Sigmoid colon (tissue), 7 donors: ENCODE results near the gene SUN2. TPM values are rescaled to one million over a fixed set of nuclear protein-coding genes. Genes with fewer than 3 reads are reported as not detected.
A peak's percentile ranks its signal among the peaks of the same experiment; 100 is the strongest.

ENCODE experiments used
- DNase-seq: peaks from one replicate; pipeline ENCODE4 v3.0.0-alpha.2; 2019
- H3K27ac ChIP-seq, 4 donors: fragments of 200-600 bp; sonication (generic); one replicate each; pipeline ENCODE4 v1.5.1; 2016 to 2019; ENCODE audit warnings: mild to moderate bottlenecking in 1 of 4
- H3K27me3 ChIP-seq, 3 donors: fragments of 200-600 bp; sonication (generic); one replicate each; pipeline ENCODE4 v1.5.1; 2019; ENCODE audit warnings: mild to moderate bottlenecking in 1 of 3
- H3K36me3 ChIP-seq, 4 donors: fragments of 200-600 bp; sonication (generic); one replicate each; pipeline ENCODE4 v1.5.1; 2016 to 2019
- H3K4me1 ChIP-seq, 4 donors: fragments of 200-600 bp; sonication (generic); one replicate each; pipeline ENCODE4 v1.5.1; 2017 to 2019
- H3K4me3 ChIP-seq, 4 donors: fragments of 200-600 bp; sonication (generic); one replicate each; pipeline ENCODE4 v1.5.1; 2017 to 2019; ENCODE audit warnings: mild to moderate bottlenecking in 2 of 4, moderate library complexity in 1 of 4
- H3K9me3 ChIP-seq, 4 donors: fragments of 200-600 bp in 3 of 4; sonication (generic) in 3 of 4; one replicate each; pipeline versions ENCODE4 v1.5.1 to v1.6.1; 2013 to 2019
- EP300 ChIP-seq, 4 donors: sonication (generic); formaldehyde crosslinking; IDR thresholded peaks; one replicate each; pipeline ENCODE4 v1.6.1; 2017; ENCODE audit warnings: antibody characterized with exemption in 4 of 4
- POLR2A ChIP-seq, 2 donors: fragments of 450-650 bp; IDR thresholded peaks; one replicate each; pipeline ENCODE4 v1.6.1; 2016; ENCODE audit warnings: antibody characterized with exemption in 2 of 2, mild to moderate bottlenecking in 2 of 2, moderate library complexity in 2 of 2
- POLR2AphosphoS5 ChIP-seq, 4 donors: sonication (generic); formaldehyde crosslinking; IDR thresholded peaks; one replicate each; pipeline ENCODE4 v1.6.1; 2017; ENCODE audit warnings: antibody characterized with exemption in 4 of 4
- WGBS, 2 donors: extraction: QIAGEN DNeasy Blood & Tissue Kit; methylation state at CpG; one replicate each; pipeline ENCODE4 v1.1.7; 2013; 5-methylcytosine and 5-hydroxymethylcytosine counted together
- intact Hi-C: fragments of 100-400 bp; cut with DNase I; formaldehyde crosslinking; loops from one replicate; pipeline ENCODE4 v1.15.1; 2023
- polyA plus RNA-seq, 3 donors: library from polyadenylated mRNA; stranded (reverse); fragments of 200-250 nt; gene quantifications; one replicate each; pipeline ENCODE4 v1.2.3, GENCODE V29; 2013
- total RNA-seq, 4 donors: library from RNA; depleted of rRNA; stranded (reverse); fragments of >200 nt; gene quantifications; one replicate each; pipeline ENCODE4 v1.1.0, GENCODE V29; 2016
- TF ChIP-seq, protein P1 (sequence below), 4 experiments: fragments of 450-650 bp in 3 of 4; fragments of 200-600 bp in 1 of 4; IDR thresholded peaks; one replicate each; pipeline ENCODE4 v1.5.1; 2016 to 2019; ENCODE audit warnings: antibody characterized with exemption in 4 of 4, mild to moderate bottlenecking in 3 of 4, moderate library complexity in 2 of 4
- donor health status: healthy with polysubstance abuse.
- donor health status: Bipolar disorder and iron deficiency.
- donor health status: healthy.

SUN2 gene
- total and polyA plus RNA-seq, 7 donors, result 9.2 to 319 (median 255) TPM

DNA sequence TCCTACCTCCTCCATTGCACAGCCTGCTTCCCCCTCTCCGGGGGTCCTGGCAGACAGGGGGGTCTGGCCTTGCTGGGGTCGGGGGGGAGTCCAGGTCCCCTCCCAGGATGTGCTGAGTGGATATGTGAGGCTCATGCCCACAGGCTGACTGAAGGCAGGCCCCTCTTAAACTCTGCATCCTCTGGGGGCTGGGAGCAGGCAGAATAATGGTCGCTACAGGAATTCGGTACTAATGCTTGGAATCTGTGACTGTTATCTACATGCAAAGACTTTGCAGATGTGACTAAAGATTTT lies 1.6 kb upstream of the SUN2 start:
- Histone ChIP-seq H3K36me3 (peaks cover 2 to 5% (median 5%) of the 10 kb centered on the region in 4 donors), H3K9me3 (no peaks in the 10 kb centered on the region), H3K4me3 (no peak overlapping the region), H3K4me1 (peaks cover 0 to 24% (median 17%) of the 10 kb centered on the region in 4 donors), H3K27ac (no peak overlapping the region), H3K27me3 (no peaks in the 10 kb centered on the region)
- intact Hi-C loops, result loop anchor here (5.0 kb wide), 2 partner anchors 35 to 85 kb away; partner anchors contain the start of genes DNAL4 and NPTXR
- no peak for DNase-seq
- WGBS, 2 donors, result 71 to 75% methylated on average over 4 of the region's 4 CpGs
- TF ChIP-seq EP300 (IDR thresholded peaks at IDR 0.05) (no peak), POLR2AphosphoS5 (IDR thresholded peaks at IDR 0.05) (no peak), POLR2A (IDR thresholded peaks at IDR 0.05) (no peak)
- TF ChIP-seq, protein P1, sequence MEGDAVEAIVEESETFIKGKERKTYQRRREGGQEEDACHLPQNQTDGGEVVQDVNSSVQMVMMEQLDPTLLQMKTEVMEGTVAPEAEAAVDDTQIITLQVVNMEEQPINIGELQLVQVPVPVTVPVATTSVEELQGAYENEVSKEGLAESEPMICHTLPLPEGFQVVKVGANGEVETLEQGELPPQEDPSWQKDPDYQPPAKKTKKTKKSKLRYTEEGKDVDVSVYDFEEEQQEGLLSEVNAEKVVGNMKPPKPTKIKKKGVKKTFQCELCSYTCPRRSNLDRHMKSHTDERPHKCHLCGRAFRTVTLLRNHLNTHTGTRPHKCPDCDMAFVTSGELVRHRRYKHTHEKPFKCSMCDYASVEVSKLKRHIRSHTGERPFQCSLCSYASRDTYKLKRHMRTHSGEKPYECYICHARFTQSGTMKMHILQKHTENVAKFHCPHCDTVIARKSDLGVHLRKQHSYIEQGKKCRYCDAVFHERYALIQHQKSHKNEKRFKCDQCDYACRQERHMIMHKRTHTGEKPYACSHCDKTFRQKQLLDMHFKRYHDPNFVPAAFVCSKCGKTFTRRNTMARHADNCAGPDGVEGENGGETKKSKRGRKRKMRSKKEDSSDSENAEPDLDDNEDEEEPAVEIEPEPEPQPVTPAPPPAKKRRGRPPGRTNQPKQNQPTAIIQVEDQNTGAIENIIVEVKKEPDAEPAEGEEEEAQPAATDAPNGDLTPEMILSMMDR (IDR thresholded peaks at IDR 0.05), result no peak

DNA sequence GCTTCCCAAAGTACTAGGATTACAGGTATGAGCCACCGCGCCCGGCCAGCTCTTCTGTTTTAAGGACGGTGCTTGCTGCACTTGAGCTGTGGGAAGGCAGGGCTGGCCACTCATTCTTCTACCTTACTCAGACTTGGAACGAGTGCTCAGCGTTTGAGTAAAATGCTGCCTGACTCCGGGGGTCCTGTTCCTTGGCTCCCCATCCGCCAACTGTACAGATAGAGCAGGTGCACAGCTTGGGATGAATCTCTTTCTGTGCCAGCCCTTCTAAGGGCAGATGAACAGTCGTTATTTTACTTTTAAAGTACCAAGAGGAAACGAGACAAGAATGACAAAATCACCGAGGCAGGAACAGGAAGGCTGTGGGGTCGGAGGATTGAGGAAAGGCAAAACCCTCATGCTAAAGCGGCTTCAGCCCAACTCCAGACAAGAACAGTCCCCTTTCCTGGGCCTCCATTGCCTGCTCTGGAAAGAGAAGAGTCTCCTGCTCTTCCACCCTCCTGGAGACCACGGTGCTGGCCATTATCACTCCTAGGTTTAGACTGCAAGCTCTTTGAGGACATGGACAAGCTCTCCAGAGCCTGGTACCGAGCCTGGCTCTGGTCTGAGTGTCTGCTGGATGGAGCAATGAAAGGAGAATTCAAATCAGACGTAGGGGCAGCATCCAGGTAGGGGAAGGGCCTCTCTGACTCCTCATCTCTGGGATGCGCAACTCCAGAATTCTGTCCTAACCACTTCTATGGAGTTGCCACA lies 1.1 kb upstream of the SUN2 start:
- Histone ChIP-seq H3K4me3 (peak overlapping the region in 2 of 4 donors; percentile 84 to 87), H3K4me1 (peaks cover 0 to 24% (median 17%) of the 10 kb centered on the region in 4 donors), H3K9me3 (no peaks in the 10 kb centered on the region), H3K27ac (peak overlapping the region; percentile 97 to 98 (median 98)), H3K27me3 (no peaks in the 10 kb centered on the region), H3K36me3 (peaks cover 7 to 10% (median 10%) of the 10 kb centered on the region in 4 donors)
- TF ChIP-seq POLR2A (IDR thresholded peaks at IDR 0.05) (no peak), EP300 (IDR thresholded peaks at IDR 0.05) (no peak), POLR2AphosphoS5 (IDR thresholded peaks at IDR 0.05) (no peak)
- TF ChIP-seq, protein P1 (IDR thresholded peaks at IDR 0.05), result no peak
- DNase-seq, result no peak
- WGBS, 2 donors, result 39 to 50% methylated on average over 17 of the region's 17 CpGs
- intact Hi-C loops, result loop anchor here (5.0 kb wide), 2 partner anchors 35 to 85 kb away; partner anchors contain the start of genes DNAL4 and NPTXR

DNA sequence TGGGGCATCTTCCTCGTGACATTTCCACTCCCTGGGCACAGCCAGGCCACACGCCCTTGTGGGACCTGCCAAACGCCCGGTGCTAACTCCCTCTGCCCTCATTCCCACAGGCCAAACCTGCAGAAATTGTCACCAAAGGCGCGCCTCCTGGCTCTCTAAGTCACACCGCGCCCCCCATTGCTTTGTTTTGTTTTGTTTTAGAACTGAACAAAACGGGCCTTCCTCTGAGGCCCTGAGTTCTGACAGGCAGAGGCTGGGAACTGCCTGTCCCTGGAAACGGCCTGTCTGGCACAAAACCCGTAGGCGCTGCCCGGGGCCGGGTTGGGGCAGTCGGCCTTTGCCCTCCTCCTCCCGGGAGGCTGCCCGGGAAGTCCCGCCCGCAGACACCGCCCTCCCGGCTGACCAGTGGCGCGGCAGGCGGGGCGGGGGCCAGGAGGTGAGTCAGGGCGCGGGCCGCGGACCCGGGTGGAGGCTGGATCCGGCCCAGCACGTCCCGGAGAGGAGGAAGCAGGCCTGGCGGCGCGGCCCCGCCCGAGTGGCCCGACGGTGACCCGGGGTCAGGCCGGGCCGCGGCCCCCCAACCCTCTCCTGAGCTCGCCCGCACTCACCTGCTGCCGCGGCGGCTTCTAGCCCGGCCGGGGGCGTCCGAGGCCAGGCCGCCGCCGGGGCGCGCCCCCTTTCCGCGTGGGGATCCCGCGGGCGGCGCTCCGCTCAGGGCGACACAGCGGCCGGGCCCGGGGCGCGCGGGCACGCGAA lies 465 bp downstream of the SUN2 start:
- Histone ChIP-seq H3K9me3 (no peaks in the 10 kb centered on the region), H3K27me3 (no peaks in the 10 kb centered on the region), H3K36me3 (peaks cover 23 to 26% (median 26%) of the 10 kb centered on the region in 4 donors), H3K4me1 (peaks cover 0 to 34% (median 19%) of the 10 kb centered on the region in 4 donors), H3K4me3 (peak overlapping the region; percentile 68 to 87 (median 82)), H3K27ac (peak overlapping the region; percentile 97 to 98 (median 98))
- intact Hi-C loops, result loop anchor here (2.0 to 5.0 kb wide), 4 partner anchors 21 to 87 kb away; partner anchors contain the start of genes DNAL4, JOSD1 and NPTXR
- TF ChIP-seq, protein P1 (IDR thresholded peaks at IDR 0.05), result no peak
- peak; percentile 82 to 89 (median 86) for TF ChIP-seq POLR2AphosphoS5 (IDR thresholded peaks at IDR 0.05)
- peak in 1 of 4 donors; percentile 43 for TF ChIP-seq EP300 (IDR thresholded peaks at IDR 0.05)
- TF ChIP-seq POLR2A (IDR thresholded peaks at IDR 0.05), result peak in 1 of 2 donors; percentile 82
- DNase-seq, result peak; percentile 96
- WGBS, 2 donors, result 0% methylated on average over 74 of the region's 74 CpGs

DNA sequence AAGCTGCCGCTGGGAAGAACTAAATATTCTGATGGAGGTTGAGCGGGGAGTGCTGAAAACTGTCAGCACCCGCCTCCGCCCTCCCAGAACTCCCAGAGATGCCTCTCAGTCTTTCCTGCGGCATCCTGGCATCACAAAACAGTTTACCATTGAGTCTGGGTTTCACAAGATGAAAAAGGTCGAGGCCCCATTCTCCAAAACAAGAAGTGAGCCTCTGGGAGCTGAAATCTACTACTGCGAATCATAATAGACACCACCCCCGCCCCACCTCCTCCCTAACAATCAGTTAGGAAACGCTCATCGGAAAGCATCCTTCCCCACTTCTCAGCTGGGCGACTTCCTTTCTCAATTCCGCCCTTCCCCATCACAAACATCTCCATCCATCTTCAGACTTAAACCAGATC lies 1.0 kb downstream of the SUN2 start:
- 5 to 7% methylated on average over 12 of the region's 12 CpGs for WGBS, 2 donors

More for the DNA sequence above, 1.0 kb downstream of the SUN2 start:
- intact Hi-C loops, result loop anchor here (2.0 to 5.0 kb wide), 4 partner anchors 20 to 88 kb away; partner anchors contain the start of genes DNAL4, JOSD1 and NPTXR
- TF ChIP-seq EP300 (IDR thresholded peaks at IDR 0.05) (no peak), POLR2A (IDR thresholded peaks at IDR 0.05) (no peak)
- TF ChIP-seq, protein P1 (IDR thresholded peaks at IDR 0.05), result no peak
- Histone ChIP-seq H3K9me3 (no peaks in the 10 kb centered on the region), H3K27ac (peak overlapping the region; percentile 97 to 98 (median 98)), H3K4me3 (peak overlapping the region; percentile 68 to 87 (median 82)), H3K4me1 (peaks cover 0 to 34% (median 19%) of the 10 kb centered on the region in 4 donors), H3K27me3 (no peaks in the 10 kb centered on the region), H3K36me3 (peaks cover 29 to 32% (median 31%) of the 10 kb centered on the region in 4 donors)
- peak; percentile 80 for DNase-seq
